Hematopoietic multipotent progenitor cell treated with erythropoietin and hydrocortisone succinate and interleukin-3 and kit ligand, for 6 days (in vitro differentiated cells): ENCODE data around the gene TMEM8B.
A peak's percentile ranks its signal among the peaks of the same experiment; 100 is the strongest.

Experiments
- DNase-seq: peaks from one replicate; pipeline ENCODE4 v3.0.0-alpha.2; 2015

TMEM8B gene

GRCh38 chr9:35829084-35829763 is at the start of gene TMEM8B:
TMEM8B (plus strand) TSS chr9:35829228; CDS start chr9:35829448, 220 bp downstream.
- DNase-seq = peak; percentile 98

GRCh38 chr9:35781066-35781465 is 48.0 kb upstream of the TMEM8B start:
- DNase-seq = no peak

- DNase-seq = no peak
These were observed 45.6 kb upstream of the TMEM8B start for GRCh38 chr9:35783418-35783817.

GRCh38 chr9:35789541-35789940 is 39.5 kb upstream of the TMEM8B start:
- peak; percentile 42 for DNase-seq

GRCh38 chr9:35790025-35790384 is 39.0 kb upstream of the TMEM8B start:
- no peak for DNase-seq

- peak; percentile 89 for DNase-seq
These were observed 38.4 kb upstream of the TMEM8B start for GRCh38 chr9:35790385-35791296.

GRCh38 chr9:35791297-35791921 is 37.6 kb upstream of the TMEM8B start, which contains the start of gene NPR2:
NPR2 (plus strand) TSS chr9:35791591; CDS start chr9:35792409, 818 bp downstream.
- DNase-seq = no peak

- DNase-seq = no peak
These were observed 36.8 kb upstream of the TMEM8B start for GRCh38 chr9:35792024-35792813.

GRCh38 chr9:35792826-35793225 is 36.2 kb upstream of the TMEM8B start:
- DNase-seq = no peak

GRCh38 chr9:35793461-35793860 is 35.6 kb upstream of the TMEM8B start:
- no peak for DNase-seq

GRCh38 chr9:35795695-35796094 is 33.3 kb upstream of the TMEM8B start:
- DNase-seq = no peak

GRCh38 chr9:35797311-35798109 is 31.5 kb upstream of the TMEM8B start:
- no peak for DNase-seq

- no peak for DNase-seq
These were observed 30.2 kb upstream of the TMEM8B start for GRCh38 chr9:35798658-35799374.

- DNase-seq = no peak
These were observed 28.5 kb upstream of the TMEM8B start for GRCh38 chr9:35800530-35800929.

GRCh38 chr9:35801328-35802128 is 27.5 kb upstream of the TMEM8B start:
- DNase-seq = no peak

GRCh38 chr9:35806101-35806500 is 22.9 kb upstream of the TMEM8B start:
- DNase-seq = no peak

- DNase-seq = no peak
These were observed 20.6 kb upstream of the TMEM8B start for GRCh38 chr9:35808433-35808832.

- no peak for DNase-seq
These were observed 18.9 kb upstream of the TMEM8B start for GRCh38 chr9:35810122-35810521.

- no peak for DNase-seq
These were observed 17.5 kb upstream of the TMEM8B start for GRCh38 chr9:35811381-35812024.
